T-helper 2 cell treated with Interferon-gamma antibody and Interleukin-4, amounts not matched to agents 5 μg/mL and 100 μg/mL, for 36 hours (primary cell): ENCODE measurements around the gene FA2H.
"Not testable (repeated sequence)": the region's sequence is repeated elsewhere in the genome, so short reads cannot be mapped to it uniquely, and the experiment has no call there.

Experiments used
- DNase-seq: peaks from one replicate; pipeline ENCODE4 v3.0.0; 2021; ENCODE audit warnings: low spot score
- H3K27ac Mint-ChIP-seq: one replicate; pipeline ENCODE4 v1.8.0; 2021; ENCODE audit warnings: mild to moderate bottlenecking, mixed read lengths
- H3K27me3 Mint-ChIP-seq: one replicate; pipeline ENCODE4 v1.8.0; 2021; ENCODE audit warnings: low read depth, mixed read lengths
- H3K36me3 Mint-ChIP-seq: one replicate; pipeline ENCODE4 v1.8.0; 2021; ENCODE audit warnings: low read depth, mixed read lengths
- H3K4me1 Mint-ChIP-seq: one replicate; pipeline ENCODE4 v1.8.0; 2021; ENCODE audit warnings: low read depth, mixed read lengths
- H3K4me3 Mint-ChIP-seq: one replicate; pipeline ENCODE4 v1.8.0; 2022; ENCODE audit warnings: mild to moderate bottlenecking, moderate library complexity, mixed read lengths
- H3K9me3 Mint-ChIP-seq: one replicate; pipeline ENCODE4 v1.8.0; 2021; ENCODE audit warnings: mixed read lengths

Gene FA2H

GRCh38 chr16:74680681-74681080 is 93.9 kb downstream of the FA2H start:
- DNase-seq: no peak
- no peaks in the 10 kb centered on the region for H3K27me3 Mint-ChIP-seq
- no peaks in the 10 kb centered on the region for H3K4me1 Mint-ChIP-seq
- H3K27ac Mint-ChIP-seq: no peak overlapping the region
- H3K9me3 Mint-ChIP-seq: no peaks in the 10 kb centered on the region
- no peak overlapping the region for H3K4me3 Mint-ChIP-seq
- H3K36me3 Mint-ChIP-seq: peaks cover 37% of the 10 kb centered on the region

- no peak overlapping the region for H3K27ac Mint-ChIP-seq
- no peaks in the 10 kb centered on the region for H3K9me3 Mint-ChIP-seq
- no peak overlapping the region for H3K4me3 Mint-ChIP-seq
- no peaks in the 10 kb centered on the region for H3K4me1 Mint-ChIP-seq
- no peaks in the 10 kb centered on the region for H3K27me3 Mint-ChIP-seq
- no peak for DNase-seq
- peaks cover 35% of the 10 kb centered on the region for H3K36me3 Mint-ChIP-seq
These were observed 94.6 kb downstream of the FA2H start for GRCh38 chr16:74679983-74680382.

- Mint-ChIP-seq H3K4me1 (no peaks in the 10 kb centered on the region), H3K36me3 (peaks cover 37% of the 10 kb centered on the region), H3K27me3 (no peaks in the 10 kb centered on the region), H3K9me3 (no peaks in the 10 kb centered on the region), H3K27ac (no peak overlapping the region), H3K4me3 (no peak overlapping the region)
- no peak for DNase-seq
These were observed 96.8 kb downstream of the FA2H start for GRCh38 chr16:74677868-74678267.

- Mint-ChIP-seq H3K27ac (no peak overlapping the region), H3K4me1 (peaks cover 3% of the 10 kb centered on the region), H3K27me3 (no peaks in the 10 kb centered on the region), H3K9me3 (no peaks in the 10 kb centered on the region), H3K36me3 (peaks cover 35% of the 10 kb centered on the region), H3K4me3 (no peak overlapping the region)
- no peak for DNase-seq
These were observed 100.7 kb downstream of the FA2H start for GRCh38 chr16:74673876-74674275.

- not testable (repeated sequence) for H3K4me3 Mint-ChIP-seq
- peaks cover 22% of the 10 kb centered on the region for H3K4me1 Mint-ChIP-seq
These were observed 105.7 kb downstream of the FA2H start for GRCh38 chr16:74668877-74669276.

GRCh38 chr16:74667255-74667700 is 107.3 kb downstream of the FA2H start:
- Mint-ChIP-seq H3K36me3 (peaks cover 47% of the 10 kb centered on the region), H3K27ac (peak overlapping the region; percentile 95), H3K27me3 (no peaks in the 10 kb centered on the region), H3K4me3 (peak overlapping the region; percentile 90), H3K9me3 (no peaks in the 10 kb centered on the region), H3K4me1 (peaks cover 29% of the 10 kb centered on the region)
- DNase-seq: peak; percentile 32

More at GRCh38 chr16:74668877-74669276, 105.7 kb downstream of the FA2H start:
- peaks cover 41% of the 10 kb centered on the region for H3K36me3 Mint-ChIP-seq
- not testable (repeated sequence) for H3K27me3 Mint-ChIP-seq, H3K27ac Mint-ChIP-seq, H3K9me3 Mint-ChIP-seq, DNase-seq

- no peaks in the 10 kb centered on the region for H3K9me3 Mint-ChIP-seq
- DNase-seq: peak; percentile 96
- H3K27ac Mint-ChIP-seq: peak within 1 kb of the TSS; percentile 95
- peaks cover 31% of the 10 kb centered on the region for H3K4me1 Mint-ChIP-seq
- H3K27me3 Mint-ChIP-seq: no peaks in the 10 kb centered on the region
- peak within 1 kb of the TSS; percentile 90 for H3K4me3 Mint-ChIP-seq
- H3K36me3 Mint-ChIP-seq: peaks cover 48% of the 10 kb centered on the region
These were observed 108.0 kb downstream of the FA2H start, which contains the start of gene RFWD3 for GRCh38 chr16:74666425-74667254. RFWD3 (minus strand) TSS chr16:74666877; CDS start chr16:74661449, 5,428 bp downstream.

- peak overlapping the region; percentile 90 for H3K4me3 Mint-ChIP-seq
These were observed 108.6 kb downstream of the FA2H start for GRCh38 chr16:74666010-74666421.

More at GRCh38 chr16:74666010-74666421, 108.6 kb downstream of the FA2H start:
- DNase-seq: no peak
- H3K9me3 Mint-ChIP-seq: no peaks in the 10 kb centered on the region
- peaks cover 50% of the 10 kb centered on the region for H3K36me3 Mint-ChIP-seq
- H3K4me1 Mint-ChIP-seq: peaks cover 33% of the 10 kb centered on the region
- H3K27ac Mint-ChIP-seq: peak overlapping the region; percentile 95
- no peaks in the 10 kb centered on the region for H3K27me3 Mint-ChIP-seq
